WI38 (cell line): ENCODE results near the gene SENP1.

Experiments used
- H3K4me3 ChIP-seq: 2 replicates; pipeline ENCODE4 v1.5.1; 2011; ENCODE audit warnings: low read depth, mild to moderate bottlenecking, control low read depth, low read length
- CTCF ChIP-seq: IDR thresholded peaks from 2 replicates; pipeline ENCODE4 v1.5.1; 2012; ENCODE audit warnings: low read depth, mild to moderate bottlenecking, control low read depth, low read length

The SENP1 gene

GRCh38 chr12:48074266-48074665 is 31.6 kb downstream of the SENP1 start:
- no peak for TF ChIP-seq CTCF
- H3K4me3 ChIP-seq: no peak overlapping the region

DNA sequence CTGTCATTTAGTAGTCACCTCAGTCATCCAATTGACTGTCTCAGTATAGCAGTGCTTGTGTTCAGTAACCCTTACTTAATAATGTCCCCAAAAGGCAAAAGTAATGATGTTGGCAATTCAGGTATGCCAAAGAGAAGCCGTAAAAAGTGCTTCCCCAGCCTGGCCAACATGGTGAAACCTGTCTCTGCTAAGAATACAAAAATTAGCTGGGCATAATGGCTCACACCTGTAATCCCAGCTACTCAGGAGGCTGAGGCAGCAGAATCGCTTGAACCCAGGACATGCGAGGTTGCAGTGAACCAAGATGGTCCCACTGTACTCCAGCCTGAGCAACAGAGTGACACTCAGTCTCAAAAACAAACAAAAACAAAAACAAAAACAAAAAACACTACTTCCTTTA is 33.6 kb downstream of the SENP1 start:
- H3K4me3 ChIP-seq: no peak overlapping the region
- no peak for TF ChIP-seq CTCF

DNA sequence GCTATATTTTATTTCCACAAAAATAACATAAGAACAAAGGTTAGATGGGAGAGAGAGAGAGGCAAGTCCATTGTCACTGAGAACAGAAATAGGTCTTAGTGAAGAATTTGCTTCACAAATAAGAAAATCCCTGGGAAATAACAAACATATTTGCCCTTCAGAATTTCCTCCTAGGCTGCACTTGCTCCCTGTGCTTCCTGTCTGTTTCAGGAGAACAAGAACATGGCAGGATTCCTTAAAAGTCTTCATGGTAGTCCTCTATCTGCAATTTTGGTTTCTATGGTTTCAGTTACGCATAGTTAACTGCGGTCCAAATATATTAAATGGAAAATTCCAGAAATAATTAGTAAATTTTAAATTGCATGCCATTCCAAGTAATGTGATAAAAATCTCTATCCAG is 34.1 kb downstream of the SENP1 start:
- TF ChIP-seq CTCF: no peak

DNA sequence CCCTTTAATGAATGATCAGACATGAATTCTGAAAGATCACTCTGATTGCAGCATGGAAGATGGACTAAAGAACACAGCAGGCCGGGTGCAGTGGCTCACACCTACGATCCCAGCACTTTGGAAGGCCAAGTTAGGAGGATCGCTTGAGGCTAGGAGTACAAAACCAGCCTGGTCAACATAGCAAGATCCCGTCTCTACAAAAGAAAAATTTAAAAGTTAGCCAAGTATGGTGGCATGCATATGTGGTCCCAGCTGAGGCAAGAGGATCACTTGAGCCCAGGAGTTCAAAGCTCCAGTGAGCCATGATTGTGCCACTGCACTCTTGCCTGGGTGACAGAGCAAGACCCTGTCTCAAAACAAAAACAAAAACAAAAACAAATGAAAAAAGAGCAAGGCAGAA is 35.1 kb downstream of the SENP1 start:
- no peak overlapping the region for H3K4me3 ChIP-seq
- no peak for TF ChIP-seq CTCF

More for the DNA sequence above, 34.1 kb downstream of the SENP1 start:
- no peak overlapping the region for H3K4me3 ChIP-seq

- no peak overlapping the region for H3K4me3 ChIP-seq
- TF ChIP-seq CTCF: no peak
Observed at GRCh38 chr12:48070033-48070432, 35.8 kb downstream of the SENP1 start.

DNA sequence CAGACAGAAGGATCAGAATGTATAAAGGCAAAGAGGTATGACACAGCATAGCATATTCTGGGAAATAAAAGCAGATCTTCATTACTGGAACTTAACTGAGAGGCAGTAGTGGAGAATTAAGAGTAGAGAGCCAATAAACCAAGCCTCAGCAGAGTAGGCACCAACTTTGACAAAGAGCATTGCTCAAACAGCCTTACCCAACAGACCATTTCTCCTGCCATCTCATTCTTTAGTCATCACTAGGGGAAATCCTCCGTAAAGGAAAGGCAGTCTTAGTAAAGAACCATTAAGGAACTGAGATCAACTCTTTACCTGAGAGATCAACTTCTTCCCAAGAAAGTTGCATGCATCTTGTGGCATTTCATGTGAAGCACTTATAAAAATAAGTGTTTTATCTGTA is 36.6 kb downstream of the SENP1 start:
- no peak for TF ChIP-seq CTCF
- H3K4me3 ChIP-seq: no peak overlapping the region

DNA sequence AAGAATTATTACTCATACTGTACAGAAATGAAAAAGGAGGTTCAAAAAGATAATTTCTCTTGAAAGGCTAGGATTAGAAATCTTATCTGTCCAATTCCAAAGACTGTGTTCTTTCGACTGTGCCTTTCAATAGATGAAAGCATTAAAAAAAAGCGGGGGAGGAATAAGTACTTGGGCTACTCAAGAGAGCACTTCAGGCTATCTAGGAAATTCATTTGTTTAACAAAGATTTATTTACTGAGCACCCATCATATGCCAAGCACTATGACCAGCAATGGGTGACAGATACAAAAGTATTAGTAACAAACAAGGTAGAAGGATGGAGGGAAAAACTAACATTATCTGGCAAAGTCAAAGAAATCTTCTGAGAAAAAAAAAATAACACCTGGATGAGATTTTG is 37.4 kb downstream of the SENP1 start:
- TF ChIP-seq CTCF: no peak
- H3K4me3 ChIP-seq: no peak overlapping the region
